Fibroblast of lung (primary cell): ENCODE data around the gene CDK15. TPM values are rescaled to one million over a fixed set of nuclear protein-coding genes. Genes with fewer than 3 reads are reported as not detected.

Source experiments
- DNase-seq, 2 donors: peaks; one replicate each; pipeline versions ENCODE4 v3.0.0 to v3.0.0-alpha.2; 2010; ENCODE audit warnings: low read depth in 2 of 2
- H2AFZ ChIP-seq: 2 replicates; pipeline ENCODE4 v1.5.1; 2012; ENCODE audit warnings: low read length, control low read depth, inconsistent platforms
- H3K27ac ChIP-seq: 2 replicates; pipeline ENCODE4 v1.5.1; 2011; ENCODE audit warnings: low read length, control low read depth; ENCODE audit not compliant: insufficient read depth
- H3K27me3 ChIP-seq: 2 replicates; pipeline ENCODE4 v1.5.1; 2011; ENCODE audit warnings: mild to moderate bottlenecking, low read length; ENCODE audit not compliant: control insufficient read depth, insufficient read depth
- H3K36me3 ChIP-seq: 2 replicates; pipeline ENCODE4 v1.5.1; 2011; ENCODE audit warnings: low read length; ENCODE audit not compliant: control insufficient read depth, insufficient read depth
- H3K4me1 ChIP-seq: 2 replicates; pipeline ENCODE4 v1.5.1; 2011; ENCODE audit warnings: low read length; ENCODE audit not compliant: control insufficient read depth, insufficient read depth; ENCODE audit errors: extremely low read depth
- H3K4me2 ChIP-seq: 2 replicates; pipeline ENCODE4 v1.5.1; 2011; ENCODE audit warnings: low read length, control low read depth; ENCODE audit not compliant: insufficient read depth; ENCODE audit errors: extremely low read depth
- H3K4me3 ChIP-seq, 4 experiments: fragments of 200-600 bp in 1 of 4; sonication (generic) in 1 of 4; replicated peaks in 1 of 4; 2 replicates each; pipeline ENCODE4 v1.5.1; 2011 to 2016; ENCODE audit warnings: low read length in 4 of 4, low read depth in 3 of 4, mild to moderate bottlenecking in 3 of 4, control low read depth in 2 of 4, inconsistent platforms in 1 of 4, mixed read lengths in 1 of 4; ENCODE audit not compliant: insufficient read depth in 1 of 4; ENCODE audit errors: control extremely low read depth in 1 of 4
- H3K79me2 ChIP-seq: 2 replicates; pipeline ENCODE4 v1.5.1; 2012; ENCODE audit warnings: mild to moderate bottlenecking, low read length, inconsistent platforms; ENCODE audit not compliant: control insufficient read depth, insufficient read depth
- H3K9ac ChIP-seq: 2 replicates; pipeline ENCODE4 v1.5.1; 2011; ENCODE audit warnings: mild to moderate bottlenecking, low read length, control low read depth; ENCODE audit not compliant: insufficient read depth
- H3K9me3 ChIP-seq: 2 replicates; pipeline ENCODE4 v1.5.1; 2012; ENCODE audit warnings: low read depth, low read length; ENCODE audit not compliant: control insufficient read depth, insufficient read depth
- H4K20me1 ChIP-seq: 2 replicates; pipeline ENCODE4 v1.5.1; 2011; ENCODE audit warnings: low read length; ENCODE audit not compliant: control insufficient read depth, insufficient read depth; ENCODE audit errors: extremely low read depth
- EZH2 ChIP-seq: IDR thresholded peaks from 2 replicates; pipeline ENCODE4 v1.5.1; 2012; ENCODE audit warnings: low read length, control low read depth, mild to moderate bottlenecking; ENCODE audit errors: missing control alignments
- polyA plus RNA-seq, 2 donors: library from polyadenylated mRNA; depleted of rRNA in 1 of 2; stranded (reverse) in 1 of 2; unstranded in 1 of 2; fragments of >200 nt; gene quantifications; 2 replicates each; pipeline ENCODE4 v1.2.1, GENCODE V29; 2011 to 2012; ENCODE audit warnings: missing spikeins in 1 of 2
- total RNA-seq: library from RNA; depleted of rRNA; stranded (reverse); fragments of >200 nt; gene quantifications from 2 replicates; pipeline ENCODE4 v1.2.1, GENCODE V29; 2014
- TF ChIP-seq, protein P1 (sequence below), 2 donors: IDR thresholded peaks in 1 of 2; conservative IDR thresholded peaks in 1 of 2; 1 replicate in 1 of 2; 2 replicates in 1 of 2; pipeline ENCODE4 v1.5.1; 2011 to 2012; ENCODE audit warnings: low read length in 2 of 2, control low read depth in 1 of 2, inconsistent platforms in 1 of 2, low read depth in 1 of 2, mild to moderate bottlenecking in 1 of 2

CDK15 gene
- total and polyA plus RNA-seq, 2 donors (not counting 1 experiment from before 2014, with no cell fraction given): 2.3 to 5.1 TPM

GRCh38 chr2:201789395-201789794 lies 16.9 kb upstream of the CDK15 start:
- H3K9me3 ChIP-seq: no peaks in the 10 kb centered on the region
- no peaks in the 10 kb centered on the region for H3K4me1 ChIP-seq
- no peak for DNase-seq
- TF ChIP-seq, protein P1, sequence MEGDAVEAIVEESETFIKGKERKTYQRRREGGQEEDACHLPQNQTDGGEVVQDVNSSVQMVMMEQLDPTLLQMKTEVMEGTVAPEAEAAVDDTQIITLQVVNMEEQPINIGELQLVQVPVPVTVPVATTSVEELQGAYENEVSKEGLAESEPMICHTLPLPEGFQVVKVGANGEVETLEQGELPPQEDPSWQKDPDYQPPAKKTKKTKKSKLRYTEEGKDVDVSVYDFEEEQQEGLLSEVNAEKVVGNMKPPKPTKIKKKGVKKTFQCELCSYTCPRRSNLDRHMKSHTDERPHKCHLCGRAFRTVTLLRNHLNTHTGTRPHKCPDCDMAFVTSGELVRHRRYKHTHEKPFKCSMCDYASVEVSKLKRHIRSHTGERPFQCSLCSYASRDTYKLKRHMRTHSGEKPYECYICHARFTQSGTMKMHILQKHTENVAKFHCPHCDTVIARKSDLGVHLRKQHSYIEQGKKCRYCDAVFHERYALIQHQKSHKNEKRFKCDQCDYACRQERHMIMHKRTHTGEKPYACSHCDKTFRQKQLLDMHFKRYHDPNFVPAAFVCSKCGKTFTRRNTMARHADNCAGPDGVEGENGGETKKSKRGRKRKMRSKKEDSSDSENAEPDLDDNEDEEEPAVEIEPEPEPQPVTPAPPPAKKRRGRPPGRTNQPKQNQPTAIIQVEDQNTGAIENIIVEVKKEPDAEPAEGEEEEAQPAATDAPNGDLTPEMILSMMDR (conservative IDR thresholded peaks at IDR 0.05 in 1 of 2, IDR thresholded peaks at IDR 0.05 in 1 of 2; ENCODE audit: low read depth in 1 of 2, low read length in 2 of 2): no peak
- TF ChIP-seq EZH2: no peak
- H3K4me2 ChIP-seq: no peak overlapping the region
- H3K79me2 ChIP-seq: no peaks in the 10 kb centered on the region
- H3K4me3 ChIP-seq: no peak overlapping the region
- no peaks in the 10 kb centered on the region for H3K27me3 ChIP-seq
- no peaks in the 10 kb centered on the region for H3K36me3 ChIP-seq
- no peak overlapping the region for H3K9ac ChIP-seq
- H4K20me1 ChIP-seq: no peaks in the 10 kb centered on the region
- H2AFZ ChIP-seq: no peak overlapping the region
- H3K27ac ChIP-seq: no peak overlapping the region

GRCh38 chr2:201790291-201790690 lies 16.0 kb upstream of the CDK15 start:
- H3K4me2 ChIP-seq: no peak overlapping the region
- DNase-seq: no peak
- no peaks in the 10 kb centered on the region for H3K4me1 ChIP-seq
- H3K27ac ChIP-seq: no peak overlapping the region
- no peaks in the 10 kb centered on the region for H3K9me3 ChIP-seq
- H3K27me3 ChIP-seq: no peaks in the 10 kb centered on the region
- no peak overlapping the region for H3K4me3 ChIP-seq
- TF ChIP-seq, protein P1 (conservative IDR thresholded peaks at IDR 0.05 in 1 of 2, IDR thresholded peaks at IDR 0.05 in 1 of 2; ENCODE audit: low read depth in 1 of 2, low read length in 2 of 2): no peak
- TF ChIP-seq EZH2: no peak
- H3K9ac ChIP-seq: no peak overlapping the region
- H3K36me3 ChIP-seq: no peaks in the 10 kb centered on the region
- no peaks in the 10 kb centered on the region for H4K20me1 ChIP-seq
- no peak overlapping the region for H2AFZ ChIP-seq
- H3K79me2 ChIP-seq: no peaks in the 10 kb centered on the region

GRCh38 chr2:201790989-201791388 lies 15.3 kb upstream of the CDK15 start:
- H3K4me1 ChIP-seq: no peaks in the 10 kb centered on the region
- H3K79me2 ChIP-seq: no peaks in the 10 kb centered on the region
- no peaks in the 10 kb centered on the region for H3K36me3 ChIP-seq
- no peak overlapping the region for H3K9ac ChIP-seq
- H4K20me1 ChIP-seq: no peaks in the 10 kb centered on the region
- no peaks in the 10 kb centered on the region for H3K27me3 ChIP-seq
- DNase-seq: no peak
- no peak overlapping the region for H3K4me3 ChIP-seq
- no peak overlapping the region for H2AFZ ChIP-seq
- H3K9me3 ChIP-seq: no peaks in the 10 kb centered on the region
- TF ChIP-seq, protein P1 (conservative IDR thresholded peaks at IDR 0.05 in 1 of 2, IDR thresholded peaks at IDR 0.05 in 1 of 2; ENCODE audit: low read depth in 1 of 2, low read length in 2 of 2): no peak
- TF ChIP-seq EZH2: no peak
- no peak overlapping the region for H3K27ac ChIP-seq
- H3K4me2 ChIP-seq: no peak overlapping the region
